Panc1 (cell line): ENCODE measurements around the gene ARHGEF12. TPM values are rescaled to one million over a fixed set of nuclear protein-coding genes. Genes with fewer than 3 reads are reported as not detected.

Experiments
- ATAC-seq: fragments of 200-7000 bp; cut with Tn5 transposase; 2 replicates; pipeline ENCODE4 v1.9.1; 2020; ENCODE audit warnings: mild to moderate bottlenecking, moderate library complexity
- BruUV-seq: library from RNA; stranded (reverse); fragments of 400-500 nt; replicated peaks from 2 replicates; lab custom pipeline; 2021; lab: Mats Ljungman, UMichigan
- CTCF ChIA-PET: fragments of 300-600 bp; sonication (Branson Sonifier 250); formaldehyde crosslinking; loops from one replicate; lab custom pipeline; 2022; ENCODE audit warnings: antibody characterized with exemption; lab: Charles Lee
- POLR2A ChIA-PET: fragments of 300-600 bp; sonication (Branson Sonifier 250); formaldehyde crosslinking; loops from one replicate; lab custom pipeline; 2022; ENCODE audit warnings: antibody characterized with exemption; lab: Charles Lee
- DNase-seq: peaks from one replicate; pipeline ENCODE4 v3.0.0-alpha.2; 2010; ENCODE audit warnings: low read depth, low spot score
- H3K27ac ChIP-seq: 2 replicates; pipeline ENCODE4 v1.5.1; 2011; ENCODE audit warnings: mild to moderate bottlenecking, low read length, inconsistent platforms
- H3K27me3 ChIP-seq: fragments of 200-500 bp; sonication (Bioruptor generic); 2 replicates; pipeline ENCODE4 v1.6.0; 2014; ENCODE audit warnings: low read length, inconsistent platforms; ENCODE audit not compliant: control insufficient read depth, insufficient read depth
- H3K36me3 ChIP-seq: fragments of 200-500 bp; sonication (Bioruptor generic); 2 replicates; pipeline ENCODE4 v1.5.1; 2014; ENCODE audit warnings: inconsistent platforms, mild to moderate bottlenecking, low read length, moderate library complexity; ENCODE audit not compliant: control insufficient read depth, insufficient read depth
- H3K4me1 ChIP-seq: 2 replicates; pipeline ENCODE4 v1.5.1; 2011; ENCODE audit warnings: inconsistent platforms, mild to moderate bottlenecking, low read length, moderate library complexity; ENCODE audit not compliant: control insufficient read depth, insufficient read depth
- H3K4me3 ChIP-seq, 2 experiments: 2 replicates each; pipeline ENCODE4 v1.5.1; 2011 to 2012; ENCODE audit warnings: low read depth in 2 of 2, low read length in 2 of 2, mild to moderate bottlenecking in 2 of 2, inconsistent platforms in 1 of 2, moderate library complexity in 1 of 2
- H3K9me3 ChIP-seq: fragments of 200-500 bp; sonication (Bioruptor generic); 2 replicates; pipeline ENCODE4 v1.5.1; 2014; ENCODE audit warnings: low read depth, mild to moderate bottlenecking, inconsistent platforms, low read length, moderate library complexity; ENCODE audit not compliant: control insufficient read depth, insufficient read depth
- CTCF ChIP-seq: fragments of 450-650 bp; IDR thresholded peaks from 2 replicates; pipeline ENCODE4 v1.5.1; 2017; ENCODE audit warnings: mild to moderate bottlenecking
- POLR2AphosphoS5 ChIP-seq: IDR thresholded peaks from 2 replicates; pipeline ENCODE4 v1.6.1; 2012; ENCODE audit warnings: mild to moderate bottlenecking, low read depth, low read length, moderate library complexity
- REST ChIP-seq, 2 experiments: IDR thresholded peaks; 2 replicates each; pipeline ENCODE4 v1.6.1; 2011 to 2012; ENCODE audit warnings: low read depth in 2 of 2, control low read depth in 1 of 2, low read length in 1 of 2, mild to moderate bottlenecking in 1 of 2, moderate library complexity in 1 of 2; ENCODE audit not compliant: insufficient read depth in 1 of 2
- SIN3A ChIP-seq: IDR thresholded peaks from 2 replicates; pipeline ENCODE4 v1.6.1; 2012; ENCODE audit warnings: low read depth, mild to moderate bottlenecking, low read length, moderate library complexity, borderline replicate concordance; ENCODE audit not compliant: insufficient read depth
- TCF7L2 ChIP-seq: IDR thresholded peaks from 2 replicates; pipeline ENCODE4 v1.6.1; 2011; ENCODE audit warnings: mild to moderate bottlenecking, low read depth, low read length, inconsistent platforms
- in situ Hi-C: cut with HindIII; loops from 2 replicates; pipeline ENCODE4 v1.10.0; 2016; ENCODE audit warnings: low sequenced_read_pairs, low pct_unique_long_range_greater_than_20kb
- intact Hi-C: fragments of 100-400 bp; cut with micrococcal nuclease; formaldehyde crosslinking; loops from one replicate; pipeline ENCODE4 v1.10.0; 2022; ENCODE audit not compliant: unreplicated experiment
- total RNA-seq: library from RNA; stranded (reverse); gene quantifications from one replicate; pipeline ENCODE4 v1.2.1, GENCODE V29; 2021; ENCODE audit not compliant: unreplicated experiment

The ARHGEF12 gene
- total RNA-seq, 1 experiment from 2014 or later = 182 TPM

GRCh38 chr11:120536091-120536796, 200.0 kb downstream of the ARHGEF12 start:
- Histone ChIP-seq H3K27ac (no peak overlapping the region), H3K4me3 (no peak overlapping the region), H3K27me3 (no peaks in the 10 kb centered on the region), H3K9me3 (no peaks in the 10 kb centered on the region), H3K36me3 (no peaks in the 10 kb centered on the region), H3K4me1 (no peaks in the 10 kb centered on the region)
- ATAC-seq (no peak), DNase-seq (no peak)
- POLR2A ChIA-PET = no interaction called here
- in situ Hi-C loops = no loop called here
- CTCF ChIA-PET = no interaction called here
- TF ChIP-seq POLR2AphosphoS5 (no peak), TCF7L2 (no peak), REST (IDR thresholded peaks at IDR 0.05; ENCODE audit: insufficient read depth in 1 of 2, low read depth in 2 of 2, low read length in 1 of 2) (no peak), SIN3A (no peak), CTCF (no peak)
- intact Hi-C loops = no loop called here
- no TSS peak for BruUV-seq

- no peak for TF ChIP-seq SIN3A
- no peak for TF ChIP-seq REST (IDR thresholded peaks at IDR 0.05; ENCODE audit: insufficient read depth in 1 of 2, low read depth in 2 of 2, low read length in 1 of 2)
- TF ChIP-seq TCF7L2 = no peak
- TF ChIP-seq CTCF = no peak
- TF ChIP-seq POLR2AphosphoS5 = no peak
- ATAC-seq (no peak), DNase-seq (no peak)
- intact Hi-C loops = no loop called here
- in situ Hi-C loops = no loop called here
- H3K9me3 ChIP-seq = no peaks in the 10 kb centered on the region
- BruUV-seq = no TSS peak
- H3K4me3 ChIP-seq = no peak overlapping the region
- H3K4me1 ChIP-seq = no peaks in the 10 kb centered on the region
- CTCF ChIA-PET = interaction anchor here (0.9 kb wide), 1 partner anchor 339 kb away, joined by 3 read pairs; no protein-coding TSS in a partner anchor
- H3K27ac ChIP-seq = no peak overlapping the region
- POLR2A ChIA-PET = no interaction called here
- H3K36me3 ChIP-seq = no peaks in the 10 kb centered on the region
- no peaks in the 10 kb centered on the region for H3K27me3 ChIP-seq
These were observed 200.6 kb downstream of the ARHGEF12 start for GRCh38 chr11:120536797-120537169.
